GM19099 (cell line): ENCODE measurements around the gene PTCH2.
A peak's percentile ranks its signal among the peaks of the same experiment; 100 is the strongest.

ENCODE experiments used
- POLR2A ChIP-seq: IDR thresholded peaks from 3 replicates; pipeline ENCODE4 v1.6.1; 2011; ENCODE audit warnings: low read depth; ENCODE audit not compliant: insufficient read length; ENCODE audit errors: extremely low read depth

PTCH2 gene

GRCh38 chr1:44811234-44811633 is 31.8 kb downstream of the PTCH2 start:
- no peak for TF ChIP-seq POLR2A

- no peak for TF ChIP-seq POLR2A
These were observed 32.8 kb downstream of the PTCH2 start for GRCh38 chr1:44810101-44810761.

- peak; percentile 62 for TF ChIP-seq POLR2A
These were observed 33.8 kb downstream of the PTCH2 start for GRCh38 chr1:44808938-44809917.

- no peak for TF ChIP-seq POLR2A
These were observed 34.8 kb downstream of the PTCH2 start, which contains the start of gene BTBD19 for GRCh38 chr1:44808063-44808937. Gene BTBD19, plus strand, starts transcription at chr1:44808523. Its CDS starts 298 bp downstream, at chr1:44808821.

- TF ChIP-seq POLR2A = peak; percentile 63
These were observed 35.5 kb downstream of the PTCH2 start for GRCh38 chr1:44807364-44808062.

- TF ChIP-seq POLR2A = no peak
These were observed 36.2 kb downstream of the PTCH2 start, which contains the start of gene DYNLT4 for GRCh38 chr1:44806704-44807363. Gene DYNLT4, minus strand, starts transcription at chr1:44807351. Its CDS starts 683 bp downstream, at chr1:44806668.

GRCh38 chr1:44806025-44806703 is 36.9 kb downstream of the PTCH2 start:
- TF ChIP-seq POLR2A = no peak

GRCh38 chr1:44805311-44806024 is 37.6 kb downstream of the PTCH2 start:
- no peak for TF ChIP-seq POLR2A

GRCh38 chr1:44803312-44804095 is 39.5 kb downstream of the PTCH2 start:
- TF ChIP-seq POLR2A = no peak

- TF ChIP-seq POLR2A = no peak
These were observed 40.1 kb downstream of the PTCH2 start for GRCh38 chr1:44803062-44803311.

GRCh38 chr1:44802306-44803061 is 40.6 kb downstream of the PTCH2 start:
- no peak for TF ChIP-seq POLR2A
